Heart left ventricle (tissue), 13 donors: ENCODE results near the gene IQSEC1.

Experiments used
- POLR2A ChIP-seq, 2 donors: fragments of 450-650 bp; IDR thresholded peaks; one replicate each; pipeline ENCODE4 v1.6.1; 2017; ENCODE audit warnings: antibody characterized with exemption in 2 of 2, mild to moderate bottlenecking in 2 of 2, moderate library complexity in 2 of 2
- TF ChIP-seq, protein P1 (sequence below), 12 donors: fragments of 200-600 bp; sonication (generic) in 4 of 12; IDR thresholded peaks; one replicate each; pipeline versions ENCODE4 v1.5.0 to v1.8.0; 2018 to 2022; ENCODE audit warnings: antibody characterized with exemption in 12 of 12, mild to moderate bottlenecking in 5 of 12
- donor health status: ischemic (EF 13 %, LVEDD 7.1; RV severe dilation, severe dysfunction).
- donor health status: DM: no; HTN: yes; CAD: no.
- donor health status: DM: no; HTN: no; CAD: no.
- donor health status: ischemic (EF 25% LVEDD 6.9; RV normal size, moderate dysfunction).
- donor health status: ischemic (EF 25% LVEDD 5.7; RV mildly dilated, moderate dysfunction).
- donor health status: ischemic (EF 35%, LVEDD 5.7; RV mildly dilated, moderate dysfunction).
- donor health status: nonischemic (EF 11% LVEDD 7.7; RV severe dilation, severe dysfunction).
- donor health status: DM: yes; HTN: yes; CAD: no.
- donor health status: PGD.
- donor health status: ischemic (EF 29% LVEDD 5.4; RV normal size, mild dysfunction).
- donor health status: nonischemic (EF 23%, LVEDD 6.1; RV moderate dilation, normal function).

DNA sequence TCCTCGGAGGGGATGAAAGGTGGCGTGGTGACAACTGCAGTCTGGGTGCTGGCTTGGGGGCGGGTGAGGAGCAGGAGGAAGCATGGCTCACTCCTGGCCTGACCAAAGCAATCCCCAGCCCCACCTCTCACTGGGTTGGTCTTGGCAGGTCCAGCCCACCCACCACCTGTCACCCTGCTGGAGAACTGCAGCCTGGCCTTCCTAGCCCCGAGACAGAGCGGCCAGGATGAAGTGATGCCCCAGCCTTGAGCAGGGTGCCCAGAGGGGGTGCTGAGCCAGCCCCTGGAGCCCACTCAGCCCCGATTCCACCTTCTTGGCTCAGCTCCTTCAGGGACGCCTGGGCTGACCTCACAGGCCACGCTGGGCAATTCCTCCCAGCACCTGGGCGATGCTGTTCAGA, 89.9 kb downstream of the IQSEC1 start:
- TF ChIP-seq, protein P1, sequence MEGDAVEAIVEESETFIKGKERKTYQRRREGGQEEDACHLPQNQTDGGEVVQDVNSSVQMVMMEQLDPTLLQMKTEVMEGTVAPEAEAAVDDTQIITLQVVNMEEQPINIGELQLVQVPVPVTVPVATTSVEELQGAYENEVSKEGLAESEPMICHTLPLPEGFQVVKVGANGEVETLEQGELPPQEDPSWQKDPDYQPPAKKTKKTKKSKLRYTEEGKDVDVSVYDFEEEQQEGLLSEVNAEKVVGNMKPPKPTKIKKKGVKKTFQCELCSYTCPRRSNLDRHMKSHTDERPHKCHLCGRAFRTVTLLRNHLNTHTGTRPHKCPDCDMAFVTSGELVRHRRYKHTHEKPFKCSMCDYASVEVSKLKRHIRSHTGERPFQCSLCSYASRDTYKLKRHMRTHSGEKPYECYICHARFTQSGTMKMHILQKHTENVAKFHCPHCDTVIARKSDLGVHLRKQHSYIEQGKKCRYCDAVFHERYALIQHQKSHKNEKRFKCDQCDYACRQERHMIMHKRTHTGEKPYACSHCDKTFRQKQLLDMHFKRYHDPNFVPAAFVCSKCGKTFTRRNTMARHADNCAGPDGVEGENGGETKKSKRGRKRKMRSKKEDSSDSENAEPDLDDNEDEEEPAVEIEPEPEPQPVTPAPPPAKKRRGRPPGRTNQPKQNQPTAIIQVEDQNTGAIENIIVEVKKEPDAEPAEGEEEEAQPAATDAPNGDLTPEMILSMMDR (IDR thresholded peaks at IDR 0.05): no peak
- no peak for TF ChIP-seq POLR2A (IDR thresholded peaks at IDR 0.05)
